CD14-positive monocyte (primary cell): ENCODE measurements around the gene PLCD1. TPM values are rescaled to one million over a fixed set of nuclear protein-coding genes. Genes with fewer than 3 reads are reported as not detected.

Experiments
- DNase-seq, 3 donors: peaks; one replicate each; pipeline ENCODE4 v3.0.0-alpha.2; 2011 to 2022
- H2AFZ ChIP-seq: 2 replicates; pipeline ENCODE4 v1.6.0; 2012; ENCODE audit warnings: mild to moderate bottlenecking, low read depth, low read length, inconsistent platforms; ENCODE audit not compliant: insufficient read depth, poor library complexity, severe bottlenecking
- H3K27ac ChIP-seq, 2 donors: 1 replicate in 1 of 2; 2 replicates in 1 of 2; pipeline ENCODE4 v1.5.1; 2012 to 2013; ENCODE audit warnings: low read length in 2 of 2, control low read depth in 1 of 2, inconsistent platforms in 1 of 2, low read depth in 1 of 2, mild to moderate bottlenecking in 1 of 2
- H3K27me3 ChIP-seq, 2 donors: one replicate each; pipeline versions ENCODE4 v1.6.0 to v1.6.1; 2011 to 2013; ENCODE audit warnings: low read length in 2 of 2; ENCODE audit not compliant: control insufficient read depth in 2 of 2, insufficient read depth in 2 of 2
- H3K36me3 ChIP-seq, 2 donors: replicated peaks in 1 of 2; 1 replicate in 1 of 2; 2 replicates in 1 of 2; pipeline versions ENCODE4 v1.5.1 to v1.6.1; 2012 to 2013; ENCODE audit warnings: low read length in 2 of 2, control low read depth in 1 of 2, inconsistent platforms in 1 of 2, mild to moderate bottlenecking in 1 of 2; ENCODE audit not compliant: insufficient read depth in 2 of 2, control insufficient read depth in 1 of 2
- H3K4me1 ChIP-seq, 2 donors: 1 replicate in 1 of 2; 2 replicates in 1 of 2; pipeline versions ENCODE4 v1.5.1 to v1.6.1; 2012 to 2013; ENCODE audit warnings: low read length in 2 of 2, control low read depth in 1 of 2, inconsistent platforms in 1 of 2, mild to moderate bottlenecking in 1 of 2, moderate library complexity in 1 of 2; ENCODE audit not compliant: insufficient read depth in 2 of 2, control insufficient read depth in 1 of 2
- H3K4me2 ChIP-seq: replicated peaks from 2 replicates; pipeline ENCODE3; 2012; ENCODE audit warnings: low read length, moderate library complexity, mild to moderate bottlenecking; ENCODE audit not compliant: poor library complexity, severe bottlenecking; ENCODE audit errors: extremely low read depth
- H3K4me3 ChIP-seq, 3 experiments: fragments of 200-600 bp in 1 of 3; sonication (generic) in 1 of 3; replicated peaks in 1 of 3; 1 replicate in 2 of 3; 2 replicates in 1 of 3; pipeline ENCODE4 v1.5.1; 2011 to 2013; ENCODE audit warnings: low read length in 3 of 3, mild to moderate bottlenecking in 3 of 3, control low read depth in 2 of 3, low read depth in 2 of 3, inconsistent platforms in 1 of 3, moderate library complexity in 1 of 3
- H3K79me2 ChIP-seq: 2 replicates; pipeline ENCODE4 v1.6.0; 2012; ENCODE audit warnings: mild to moderate bottlenecking, control low read depth, inconsistent platforms, low read length, moderate library complexity; ENCODE audit not compliant: insufficient read depth
- H3K9ac ChIP-seq: 2 replicates; pipeline ENCODE4 v1.6.0; 2017; ENCODE audit warnings: low read length, mild to moderate bottlenecking; ENCODE audit not compliant: insufficient read depth, poor library complexity, severe bottlenecking
- H3K9me3 ChIP-seq, 2 donors: replicated peaks in 1 of 2; 1 replicate in 1 of 2; 2 replicates in 1 of 2; pipeline versions ENCODE4 v1.5.1 to v1.6.1; 2012 to 2013; ENCODE audit warnings: low read length in 2 of 2, control low read depth in 1 of 2; ENCODE audit not compliant: control insufficient read depth in 1 of 2, insufficient read depth in 1 of 2
- H4K20me1 ChIP-seq: 2 replicates; pipeline ENCODE4 v1.6.0; 2012; ENCODE audit warnings: mild to moderate bottlenecking, low read length, control low read depth, moderate library complexity; ENCODE audit not compliant: insufficient read depth
- H3K27ac Mint-ChIP-seq, 7 donors: one replicate each; pipeline ENCODE4 v1.8.0; 2020; ENCODE audit warnings: mild to moderate bottlenecking in 7 of 7, mixed read lengths in 7 of 7, moderate library complexity in 6 of 7, inconsistent platforms in 2 of 7
- H3K27me3 Mint-ChIP-seq, 3 donors: one replicate each; pipeline ENCODE4 v1.8.0; 2021 to 2022; ENCODE audit warnings: low read depth in 3 of 3, mild to moderate bottlenecking in 3 of 3, mixed read lengths in 3 of 3, moderate library complexity in 3 of 3, inconsistent platforms in 1 of 3
- H3K36me3 Mint-ChIP-seq, 2 donors: one replicate each; pipeline ENCODE4 v1.8.0; 2020; ENCODE audit warnings: mixed read lengths in 2 of 2, inconsistent platforms in 1 of 2, mild to moderate bottlenecking in 1 of 2
- H3K4me1 Mint-ChIP-seq: one replicate; pipeline ENCODE4 v1.8.0; 2020; ENCODE audit warnings: mild to moderate bottlenecking, mixed read lengths
- H3K4me3 Mint-ChIP-seq, 2 donors: one replicate each; pipeline ENCODE4 v1.8.0; 2020; ENCODE audit warnings: mild to moderate bottlenecking in 2 of 2, mixed read lengths in 2 of 2, moderate library complexity in 1 of 2
- H3K9me3 Mint-ChIP-seq, 7 donors: one replicate each; pipeline ENCODE4 v1.8.0; 2020 to 2022; ENCODE audit warnings: mixed read lengths in 7 of 7, mild to moderate bottlenecking in 6 of 7, moderate library complexity in 6 of 7, inconsistent platforms in 2 of 7
- CTCF ChIP-seq: fragments of 200-600 bp; IDR thresholded peaks from one replicate; pipeline ENCODE4 v1.8.0; 2022; ENCODE audit warnings: antibody characterized with exemption, mild to moderate bottlenecking
- WGBS: methylation state at CpG from one replicate; pipeline ENCODE4 v1.1.5; 2013; ENCODE audit warnings: missing lambda C conversion rate; ENCODE audit not compliant: insufficient coverage; 5-methylcytosine and 5-hydroxymethylcytosine counted together
- intact Hi-C, 2 donors: fragments of 100-400 bp; cut with micrococcal nuclease; formaldehyde crosslinking; loops; one replicate each; pipeline versions ENCODE4 v1.15.0 to v1.15.1; 2023
- polyA plus RNA-seq, 3 donors: library from polyadenylated mRNA; depleted of rRNA in 1 of 3; unstranded in 2 of 3; stranded (reverse) in 1 of 3; fragments of 300-500 nt in 2 of 3; fragments of >200 nt in 1 of 3; fragmentation: Illumina TruSeq in 2 of 3; gene quantifications; 1 replicate in 2 of 3; 2 replicates in 1 of 3; pipeline ENCODE4 v1.2.3, GENCODE V29; 2012 to 2021
- small RNA-seq: library from RNA; depleted of rRNA; stranded (forward); fragments of <200 nt; gene quantifications from one replicate; pipeline ENCODE3, GENCODE V24; 2012; ENCODE audit warnings: low read depth; ENCODE audit not compliant: insufficient read length

PLCD1 gene
- polyA plus RNA-seq, 3 donors: 4.1 to 6.4 (median 6.0) TPM

- H3K36me3 ChIP-seq: no peaks in the 10 kb centered on the region
- peaks cover 0 to 2% (median 0%) of the 10 kb centered on the region in 3 donors for H3K27me3 Mint-ChIP-seq
- no peaks in the 10 kb centered on the region for H3K79me2 ChIP-seq
- no peak overlapping the region for H3K9ac ChIP-seq
- H3K27ac Mint-ChIP-seq: no peak overlapping the region
- no peak overlapping the region for H3K27ac ChIP-seq
- no peaks in the 10 kb centered on the region for H3K9me3 ChIP-seq
- H3K4me2 ChIP-seq: no peak overlapping the region
- WGBS: no CpG with 5 or more reads among the region's 6 CpGs
- H3K36me3 Mint-ChIP-seq: peaks cover 0 to 2% of the 10 kb centered on the region in 2 donors
- H3K4me1 ChIP-seq: peaks cover 9 to 11% of the 10 kb centered on the region in 2 donors
- no peak overlapping the region for H3K4me3 ChIP-seq
- H2AFZ ChIP-seq: peak overlapping the region; percentile 54
- H3K27me3 ChIP-seq: no peaks in the 10 kb centered on the region
- peaks cover 0 to 2% (median 0%) of the 10 kb centered on the region in 7 donors for H3K9me3 Mint-ChIP-seq
- DNase-seq: no peak
- H4K20me1 ChIP-seq: no peaks in the 10 kb centered on the region
- no peak for TF ChIP-seq CTCF
- peaks cover 15% of the 10 kb centered on the region for H3K4me1 Mint-ChIP-seq
- intact Hi-C loops: no loop called here
- H3K4me3 Mint-ChIP-seq: no peak overlapping the region
Observed at GRCh38 chr3:37961622-37962431, 67.6 kb downstream of the PLCD1 start.

- Histone ChIP-seq H3K9ac (no peak overlapping the region), H3K4me1 (peaks cover 32 to 42% of the 10 kb centered on the region in 2 donors), H3K27me3 (no peaks in the 10 kb centered on the region), H3K36me3 (no peaks in the 10 kb centered on the region), H3K4me3 (no peak overlapping the region), H3K4me2 (no peak overlapping the region), H3K79me2 (no peaks in the 10 kb centered on the region), H3K9me3 (no peaks in the 10 kb centered on the region), H3K27ac (peak overlapping the region; percentile 40 to 86), H4K20me1 (no peaks in the 10 kb centered on the region), H2AFZ (peak overlapping the region; percentile 71)
- 33% methylated on average over 4 of the region's 7 CpGs for WGBS
- peaks cover 0 to under 1% of the 10 kb centered on the region in 2 donors for H3K36me3 Mint-ChIP-seq
- DNase-seq: no peak
- peak overlapping the region; percentile 28 to 60 for H3K4me3 Mint-ChIP-seq
- intact Hi-C loops: no loop called here
- H3K4me1 Mint-ChIP-seq: peaks cover 39% of the 10 kb centered on the region
- TF ChIP-seq CTCF: no peak
- H3K9me3 Mint-ChIP-seq: peaks cover 0 to 1% (median 0%) of the 10 kb centered on the region in 7 donors
- peak overlapping the region; percentile 68 to 92 (median 85) for H3K27ac Mint-ChIP-seq
- peaks cover 0 to 2% (median 0%) of the 10 kb centered on the region in 3 donors for H3K27me3 Mint-ChIP-seq
Observed at GRCh38 chr3:37957539-37957936, 71.9 kb downstream of the PLCD1 start.

Small RNA genes within 50 kb of the gene (small RNA-seq; reads per million reads assigned to genes)
- gene MIR26A1 (14.2 reads per million, percentile 82 among the genes with 10 or more reads in this experiment), gene RF00019 (not detected)

Other genes starting within 250 kb of the PLCD1 start
- under 1 TPM; 0.15 to 0.69 (median 0.33) TPM for gene CTDSPL, start 167.8 kb downstream of the PLCD1 start, polyA plus RNA-seq
- gene VILL, start 38.9 kb downstream of the PLCD1 start, polyA plus RNA-seq: 10 to 100 TPM in 1 of 3 donors, 1 to 10 TPM in 2; 4.4 to 29.1 (median 7.4) TPM
- gene DLEC1, start 9.6 kb upstream of the PLCD1 start, polyA plus RNA-seq: under 1 TPM; 0.11 to 0.81 (median 0.14) TPM
- 100 to 1,000 TPM; 123 to 268 (median 133) TPM for gene ACAA1, start 107.5 kb upstream of the PLCD1 start, polyA plus RNA-seq
- 100 to 1,000 TPM; 286 to 427 (median 398) TPM for gene MYD88, start 109.0 kb upstream of the PLCD1 start, polyA plus RNA-seq
- 10 to 100 TPM in 2 of 3 donors, 1 to 10 TPM in 1; 9.4 to 20.3 (median 12.3) TPM for gene OXSR1, start 135.9 kb upstream of the PLCD1 start, polyA plus RNA-seq
- under 1 TPM in 1 of 3 donors, not detected in 2; 0.19 TPM for gene SLC22A13, start 236.2 kb upstream of the PLCD1 start, polyA plus RNA-seq